Measurements from ENCODE around the gene LYRM2.

The LYRM2 gene

DNA sequence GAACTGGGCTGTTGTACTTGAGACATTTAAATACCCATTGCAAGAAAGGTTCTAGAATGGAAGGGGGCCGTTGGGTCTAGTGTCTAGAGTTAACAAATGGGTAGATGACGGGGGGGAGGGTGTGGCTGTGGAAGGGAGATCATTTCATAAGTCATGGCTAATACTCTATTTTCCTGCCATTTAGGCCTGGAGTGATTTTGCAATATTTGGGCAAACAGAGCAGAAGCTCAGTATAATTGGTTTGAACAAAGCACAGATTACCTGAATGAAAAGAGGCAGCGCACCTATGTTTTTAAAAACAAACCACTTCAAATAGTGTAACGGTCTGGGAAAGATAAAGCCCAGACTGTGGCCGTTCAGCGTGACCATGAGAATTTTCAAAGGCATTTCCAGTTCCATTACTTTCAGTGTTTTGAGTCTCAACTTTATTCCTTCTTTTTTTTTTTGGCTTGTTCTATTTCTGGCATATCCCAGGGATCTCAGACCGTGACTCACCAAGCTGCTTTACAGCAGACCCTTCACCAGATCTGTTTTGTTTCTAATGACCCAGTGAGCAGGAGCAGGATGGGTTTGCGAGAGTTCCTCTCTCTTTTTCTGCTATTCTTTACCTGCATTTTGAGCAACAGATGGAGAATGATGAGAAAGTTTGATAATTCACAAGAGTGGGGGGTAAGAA, 73.7 kb downstream of the LYRM2 start:
- H3K4me3 ChIP-seq (ENCODE audit: low read depth, low read length), result no peak overlapping the region
- DNase-seq (ENCODE audit: low read depth), result no peak
- TF ChIP-seq, protein P1, sequence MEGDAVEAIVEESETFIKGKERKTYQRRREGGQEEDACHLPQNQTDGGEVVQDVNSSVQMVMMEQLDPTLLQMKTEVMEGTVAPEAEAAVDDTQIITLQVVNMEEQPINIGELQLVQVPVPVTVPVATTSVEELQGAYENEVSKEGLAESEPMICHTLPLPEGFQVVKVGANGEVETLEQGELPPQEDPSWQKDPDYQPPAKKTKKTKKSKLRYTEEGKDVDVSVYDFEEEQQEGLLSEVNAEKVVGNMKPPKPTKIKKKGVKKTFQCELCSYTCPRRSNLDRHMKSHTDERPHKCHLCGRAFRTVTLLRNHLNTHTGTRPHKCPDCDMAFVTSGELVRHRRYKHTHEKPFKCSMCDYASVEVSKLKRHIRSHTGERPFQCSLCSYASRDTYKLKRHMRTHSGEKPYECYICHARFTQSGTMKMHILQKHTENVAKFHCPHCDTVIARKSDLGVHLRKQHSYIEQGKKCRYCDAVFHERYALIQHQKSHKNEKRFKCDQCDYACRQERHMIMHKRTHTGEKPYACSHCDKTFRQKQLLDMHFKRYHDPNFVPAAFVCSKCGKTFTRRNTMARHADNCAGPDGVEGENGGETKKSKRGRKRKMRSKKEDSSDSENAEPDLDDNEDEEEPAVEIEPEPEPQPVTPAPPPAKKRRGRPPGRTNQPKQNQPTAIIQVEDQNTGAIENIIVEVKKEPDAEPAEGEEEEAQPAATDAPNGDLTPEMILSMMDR (IDR thresholded peaks at IDR 0.05; ENCODE audit: insufficient read depth, low read depth, low read length, missing control alignments), result no peak

DNA sequence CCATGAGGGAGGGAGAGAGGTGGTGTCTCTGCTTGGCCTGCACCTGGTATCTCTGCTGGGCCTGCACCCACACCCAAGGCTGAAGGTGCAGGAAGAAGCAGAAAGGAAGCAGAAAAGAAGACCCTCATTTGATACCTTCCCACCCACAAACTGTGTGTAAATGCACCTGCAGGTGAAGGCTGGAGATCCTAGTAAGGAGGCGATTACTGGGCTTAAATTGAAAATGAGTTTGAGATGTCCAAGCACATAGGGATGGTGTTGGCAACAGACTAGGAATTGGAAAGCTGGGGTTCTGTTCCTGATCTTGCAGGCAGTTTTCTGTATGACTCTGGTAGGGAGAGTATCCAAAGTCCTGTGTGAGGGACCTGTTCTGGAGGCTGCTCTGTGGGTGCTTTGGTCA, 74.7 kb downstream of the LYRM2 start:
- TF ChIP-seq, protein P1 (IDR thresholded peaks at IDR 0.05; ENCODE audit: insufficient read depth, low read depth, low read length, missing control alignments), result no peak
- H3K4me3 ChIP-seq (ENCODE audit: low read depth, low read length), result no peak overlapping the region
- no peak for DNase-seq (ENCODE audit: low read depth)

DNA sequence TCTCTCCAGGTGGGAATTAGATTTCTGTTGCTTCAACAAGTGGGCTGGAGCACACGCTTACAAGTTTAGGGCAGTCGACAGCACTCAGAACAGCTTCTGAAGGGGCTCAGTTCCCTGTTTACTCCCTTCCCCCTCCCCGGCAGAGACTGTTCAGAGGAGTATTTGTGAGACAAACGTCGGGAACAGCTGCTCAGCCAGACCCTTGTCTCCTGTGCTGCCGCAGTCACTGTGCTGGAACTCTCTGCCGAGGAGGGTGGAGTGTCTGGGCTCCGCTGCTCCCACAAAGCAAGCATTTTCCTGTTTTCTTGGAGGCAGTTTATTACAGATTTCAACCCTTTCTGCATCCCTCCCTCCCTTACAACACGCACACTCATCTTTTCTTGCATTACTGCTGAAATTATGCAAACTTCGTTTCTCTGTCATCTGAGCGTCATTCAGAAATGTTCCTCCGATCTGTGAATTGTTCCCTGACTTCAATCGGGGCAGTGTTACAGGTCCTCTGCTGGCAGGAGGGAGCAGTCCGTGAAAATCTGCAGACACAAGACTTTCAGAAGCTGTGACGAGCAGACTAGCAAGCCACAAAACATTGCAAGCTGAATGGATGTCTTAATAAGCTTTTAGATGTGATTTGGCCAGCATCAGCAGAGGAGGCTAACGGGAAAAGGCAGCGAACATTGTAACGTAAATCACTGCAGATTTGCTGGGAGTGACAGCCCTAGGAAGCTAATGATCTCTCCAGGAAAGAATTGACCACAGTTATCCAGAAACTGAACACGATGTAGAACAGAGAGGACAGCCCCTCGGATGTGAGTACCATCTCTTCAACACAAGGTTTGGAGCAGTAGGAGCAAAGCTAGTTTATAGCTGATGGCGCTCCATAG, 76.2 kb downstream of the LYRM2 start:
- no peak overlapping the region for H3K4me3 ChIP-seq (ENCODE audit: low read depth, low read length)
- TF ChIP-seq, protein P1 (IDR thresholded peaks at IDR 0.05; ENCODE audit: insufficient read depth, low read depth, low read length, missing control alignments), result no peak
- DNase-seq (ENCODE audit: low read depth), result no peak

DNA sequence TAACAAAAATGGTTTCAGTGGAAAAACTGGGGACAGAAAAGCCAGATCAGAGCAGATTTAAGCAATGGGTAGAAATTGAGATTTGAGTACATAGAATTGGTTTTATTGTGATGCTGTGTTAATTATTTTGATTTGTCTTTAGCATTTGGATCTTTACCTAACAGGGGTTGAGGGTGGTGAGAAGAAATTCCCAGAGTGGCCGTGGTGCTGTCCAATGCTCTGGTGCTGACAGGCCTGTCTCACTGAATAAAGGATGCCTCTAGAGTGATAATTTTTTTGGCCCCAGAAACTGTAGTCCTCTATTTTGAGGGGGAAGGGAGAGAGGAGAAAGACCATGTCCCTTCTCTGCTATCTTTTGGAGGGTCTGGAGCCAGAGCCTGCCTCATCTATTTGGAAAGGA, 79.1 kb downstream of the LYRM2 start:
- no peak overlapping the region for H3K4me3 ChIP-seq (ENCODE audit: low read depth, low read length)
- TF ChIP-seq, protein P1 (IDR thresholded peaks at IDR 0.05; ENCODE audit: insufficient read depth, low read depth, low read length, missing control alignments), result no peak
- no peak for DNase-seq (ENCODE audit: low read depth)

DNA sequence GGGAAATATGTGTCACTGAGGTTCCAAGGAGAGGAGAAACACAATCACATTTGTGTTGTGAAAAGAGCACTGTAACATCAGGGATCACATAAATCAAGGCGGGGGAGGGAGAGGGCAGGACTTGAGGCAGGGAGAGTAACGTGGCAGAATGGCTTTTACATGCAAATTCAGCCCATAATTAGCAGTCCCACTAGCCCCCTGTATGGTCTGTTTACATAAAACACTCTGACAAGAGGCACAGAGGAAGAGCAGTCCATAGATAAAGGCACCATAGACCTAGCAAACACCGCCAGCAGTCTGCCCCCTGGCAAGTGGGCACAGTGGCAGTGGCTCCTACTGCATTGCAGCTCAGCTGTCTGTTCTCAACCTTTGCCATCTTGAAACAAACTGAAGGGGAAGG, 82.7 kb downstream of the LYRM2 start:
- DNase-seq (ENCODE audit: low read depth), result no peak
- TF ChIP-seq, protein P1 (IDR thresholded peaks at IDR 0.05; ENCODE audit: insufficient read depth, low read depth, low read length, missing control alignments), result no peak
- H3K4me3 ChIP-seq (ENCODE audit: low read depth, low read length), result no peak overlapping the region

DNA sequence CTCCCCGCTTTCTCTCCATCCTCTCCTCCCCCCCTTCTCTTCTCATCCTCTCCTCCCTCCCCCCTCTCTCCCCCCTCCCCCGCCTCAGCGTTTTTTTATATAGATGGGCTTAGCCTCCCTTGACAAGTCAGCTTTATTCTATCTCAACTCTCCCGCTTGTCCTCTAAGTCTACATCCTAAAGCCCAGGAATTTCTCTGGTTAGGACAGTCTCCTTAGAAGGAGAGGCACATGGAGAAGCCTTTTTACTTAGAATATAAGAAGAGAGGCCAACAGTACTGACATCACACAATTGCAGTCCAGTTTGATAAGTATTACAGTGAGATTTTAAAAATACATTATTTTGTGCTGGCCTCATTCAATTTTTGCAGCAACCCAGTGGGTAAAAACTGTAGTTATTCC, 83.5 kb downstream of the LYRM2 start:
- H3K4me3 ChIP-seq (ENCODE audit: low read depth, low read length), result no peak overlapping the region
- TF ChIP-seq, protein P1 (IDR thresholded peaks at IDR 0.05; ENCODE audit: insufficient read depth, low read depth, low read length, missing control alignments), result no peak
- DNase-seq (ENCODE audit: low read depth), result no peak

Measured in GM12865 (cell line).